ENCODE data around the gene MEIS1. TPM values are rescaled to one million over a fixed set of nuclear protein-coding genes. Genes with fewer than 3 reads are reported as not detected.

MEIS1 gene
- total RNA-seq, 1 donor from 2014 or later, result 46.7 TPM

DNA sequence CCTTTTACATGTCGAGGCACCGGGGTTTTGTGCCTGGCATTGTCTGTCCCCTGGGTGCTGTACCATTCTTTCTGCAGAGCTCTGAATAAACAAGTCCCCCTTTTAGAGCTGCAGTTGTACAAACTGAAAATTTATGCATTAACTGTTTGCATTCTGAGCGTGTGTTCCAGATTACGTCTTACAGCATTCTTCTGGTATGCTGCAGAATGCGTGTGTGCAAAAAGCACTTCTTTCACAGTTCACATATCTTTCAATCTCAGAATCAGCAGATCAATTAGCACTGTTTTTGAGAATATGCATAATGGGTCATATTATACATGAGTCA lies 27.5 kb downstream of the MEIS1 start:
- no peak overlapping the region for H3K27ac ChIP-seq
- intact Hi-C loops (cut with DNase I), result no loop called here
- H3K4me1 ChIP-seq, result peaks cover 0 to 13% of the 10 kb centered on the region in 2 donors

DNA sequence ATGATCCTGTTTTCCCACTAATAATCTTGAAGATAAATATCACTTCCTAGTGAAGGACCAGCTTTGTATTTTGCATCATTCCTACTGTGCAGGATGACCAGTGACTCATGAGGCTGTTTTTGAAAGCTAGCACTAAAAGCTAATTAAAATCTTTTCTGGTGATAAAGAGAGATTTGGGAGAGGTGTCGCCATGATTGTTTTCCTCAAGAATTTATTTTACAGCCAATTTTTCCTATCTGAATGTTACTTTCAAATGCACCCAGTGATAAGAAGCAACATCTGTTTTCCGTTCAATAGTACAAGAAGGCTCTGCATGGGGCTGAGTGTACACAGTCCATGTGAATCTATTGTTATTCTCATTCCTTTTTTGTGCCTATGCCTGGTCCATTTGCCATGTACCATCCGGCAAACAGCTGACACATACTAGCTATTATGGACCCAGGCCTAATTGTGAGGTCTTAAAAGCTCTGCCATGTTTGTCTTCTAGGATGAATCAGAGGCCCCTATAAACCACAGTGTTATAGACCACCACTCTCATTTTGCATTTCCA lies 28.4 kb downstream of the MEIS1 start:
- Histone ChIP-seq H3K36me3 (no peaks in the 10 kb centered on the region), H3K27ac (no peak overlapping the region), H3K4me1 (peaks cover 0 to 13% of the 10 kb centered on the region in 2 donors), H3K27me3 (no peaks in the 10 kb centered on the region), H3K9me3 (no peaks in the 10 kb centered on the region), H3K4me3 (no peak overlapping the region)
- TF ChIP-seq, protein P1, sequence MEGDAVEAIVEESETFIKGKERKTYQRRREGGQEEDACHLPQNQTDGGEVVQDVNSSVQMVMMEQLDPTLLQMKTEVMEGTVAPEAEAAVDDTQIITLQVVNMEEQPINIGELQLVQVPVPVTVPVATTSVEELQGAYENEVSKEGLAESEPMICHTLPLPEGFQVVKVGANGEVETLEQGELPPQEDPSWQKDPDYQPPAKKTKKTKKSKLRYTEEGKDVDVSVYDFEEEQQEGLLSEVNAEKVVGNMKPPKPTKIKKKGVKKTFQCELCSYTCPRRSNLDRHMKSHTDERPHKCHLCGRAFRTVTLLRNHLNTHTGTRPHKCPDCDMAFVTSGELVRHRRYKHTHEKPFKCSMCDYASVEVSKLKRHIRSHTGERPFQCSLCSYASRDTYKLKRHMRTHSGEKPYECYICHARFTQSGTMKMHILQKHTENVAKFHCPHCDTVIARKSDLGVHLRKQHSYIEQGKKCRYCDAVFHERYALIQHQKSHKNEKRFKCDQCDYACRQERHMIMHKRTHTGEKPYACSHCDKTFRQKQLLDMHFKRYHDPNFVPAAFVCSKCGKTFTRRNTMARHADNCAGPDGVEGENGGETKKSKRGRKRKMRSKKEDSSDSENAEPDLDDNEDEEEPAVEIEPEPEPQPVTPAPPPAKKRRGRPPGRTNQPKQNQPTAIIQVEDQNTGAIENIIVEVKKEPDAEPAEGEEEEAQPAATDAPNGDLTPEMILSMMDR (IDR thresholded peaks at IDR 0.05), result no peak
- no peak for DNase-seq (ENCODE audit: low spot score in 2 of 2)
- intact Hi-C loops (cut with DNase I), result no loop called here

More for the DNA sequence above, 27.5 kb downstream of the MEIS1 start:
- no peaks in the 10 kb centered on the region for H3K9me3 ChIP-seq
- no peak overlapping the region for H3K4me3 ChIP-seq
- no peaks in the 10 kb centered on the region for H3K27me3 ChIP-seq
- H3K36me3 ChIP-seq, result peaks cover 0 to 4% of the 10 kb centered on the region in 2 donors
- DNase-seq (ENCODE audit: low spot score in 2 of 2), result no peak
- TF ChIP-seq, protein P1 (IDR thresholded peaks at IDR 0.05), result no peak

- intact Hi-C loops (cut with DNase I), result loop anchor here (5.0 kb wide), 1 partner anchor 42 kb away; no protein-coding TSS in a partner anchor
- H3K4me3 ChIP-seq, result no peak overlapping the region
- H3K4me1 ChIP-seq, result peaks cover 0 to 15% of the 10 kb centered on the region in 2 donors
- H3K9me3 ChIP-seq, result no peaks in the 10 kb centered on the region
- H3K27ac ChIP-seq, result no peak overlapping the region
- no peak for DNase-seq (ENCODE audit: low spot score in 2 of 2)
- no peaks in the 10 kb centered on the region for H3K27me3 ChIP-seq
- no peaks in the 10 kb centered on the region for H3K36me3 ChIP-seq
- TF ChIP-seq, protein P1 (IDR thresholded peaks at IDR 0.05), result no peak
Measured at GRCh38 chr2:66464930-66465637, 30.2 kb downstream of the MEIS1 start.

DNA sequence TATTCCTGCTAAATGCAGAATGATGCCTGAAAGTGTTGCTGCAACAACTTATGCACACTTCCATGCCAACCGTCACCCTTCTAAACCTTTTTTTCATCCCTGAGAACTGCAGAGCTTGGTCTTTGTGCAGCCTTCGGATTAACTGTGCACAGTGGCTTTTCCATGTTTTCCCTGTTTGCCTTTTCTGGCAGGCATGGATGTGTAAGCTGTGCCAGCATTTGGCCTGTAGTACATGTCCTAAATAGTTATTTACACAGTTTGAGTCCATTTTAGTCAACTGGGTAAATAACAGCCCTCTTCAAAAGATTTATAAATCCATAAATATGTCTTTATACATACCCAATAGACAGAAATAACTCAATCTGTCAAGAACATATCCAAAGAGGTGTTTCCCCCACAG lies 31.5 kb downstream of the MEIS1 start:
- intact Hi-C loops (cut with DNase I), result loop anchor here (5.0 kb wide), 1 partner anchor 41 kb away; no protein-coding TSS in a partner anchor
- no peak overlapping the region for H3K27ac ChIP-seq
- no peak for DNase-seq (ENCODE audit: low spot score in 2 of 2)
- no peaks in the 10 kb centered on the region for H3K27me3 ChIP-seq
- H3K4me3 ChIP-seq, result no peak overlapping the region
- H3K36me3 ChIP-seq, result no peaks in the 10 kb centered on the region
- H3K4me1 ChIP-seq, result peaks cover 0 to 16% of the 10 kb centered on the region in 2 donors
- TF ChIP-seq, protein P1 (IDR thresholded peaks at IDR 0.05), result no peak
- no peaks in the 10 kb centered on the region for H3K9me3 ChIP-seq

DNA sequence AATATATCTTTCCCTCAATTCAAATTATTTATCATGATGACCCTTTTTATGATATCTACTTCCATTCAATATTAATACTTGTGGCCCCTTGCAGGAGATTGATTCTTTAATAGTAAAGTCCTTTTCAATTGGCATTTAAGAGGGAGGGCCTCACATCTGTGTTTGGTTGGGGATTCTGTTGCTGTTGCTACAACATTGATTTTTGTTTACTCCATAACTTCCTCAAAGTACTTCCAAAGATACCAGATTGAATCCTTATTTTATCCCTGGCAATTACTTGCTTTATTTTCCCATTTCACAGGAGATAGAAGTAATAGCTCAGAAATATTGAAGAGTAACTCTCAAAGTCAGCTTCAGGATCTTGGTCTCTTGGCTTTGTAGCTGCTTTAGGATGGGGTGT lies 32.8 kb downstream of the MEIS1 start:
- H3K9me3 ChIP-seq, result no peaks in the 10 kb centered on the region
- no peak overlapping the region for H3K4me3 ChIP-seq
- no peak for DNase-seq (ENCODE audit: low spot score in 2 of 2)
- TF ChIP-seq, protein P1 (IDR thresholded peaks at IDR 0.05), result no peak
- H3K27me3 ChIP-seq, result no peaks in the 10 kb centered on the region
- H3K36me3 ChIP-seq, result no peaks in the 10 kb centered on the region
- H3K27ac ChIP-seq, result peak overlapping the region in 1 of 2 donors; percentile 1
- peaks cover 0 to 16% of the 10 kb centered on the region in 2 donors for H3K4me1 ChIP-seq
- intact Hi-C loops (cut with DNase I), result loop anchor here (5.0 kb wide), 1 partner anchor 40 kb away; no protein-coding TSS in a partner anchor
